NCI-H187 (cell line): Measurements from ENCODE around the gene CAMTA1.

Experiments used
- DNase-seq, 2 experiments: peaks; one replicate each; lab custom pipeline; 2025; lab: John Stamatoyannopoulos, UW

The CAMTA1 gene

DNA sequence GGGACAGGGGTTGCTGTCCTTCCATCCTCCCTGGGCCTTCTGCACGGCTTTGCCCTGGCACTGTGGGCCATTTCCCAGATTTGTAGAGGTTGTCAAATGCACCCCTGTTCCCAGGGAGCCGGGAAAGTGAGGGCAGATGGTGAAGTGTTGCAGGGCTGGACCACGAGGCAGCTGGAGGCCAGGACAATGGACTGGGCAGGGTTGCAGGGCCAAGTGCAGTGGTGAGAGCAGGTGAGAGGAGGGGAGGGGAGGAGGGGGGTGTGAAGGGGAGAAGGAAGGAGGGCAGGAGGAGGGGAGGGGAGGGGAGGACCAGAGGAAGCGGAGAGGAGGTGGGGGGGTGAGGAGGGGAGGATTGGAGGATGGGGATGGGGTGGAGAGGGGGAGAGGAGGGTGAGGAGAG lies 443.9 kb downstream of the CAMTA1 start:
- DNase-seq, result no peak

DNA sequence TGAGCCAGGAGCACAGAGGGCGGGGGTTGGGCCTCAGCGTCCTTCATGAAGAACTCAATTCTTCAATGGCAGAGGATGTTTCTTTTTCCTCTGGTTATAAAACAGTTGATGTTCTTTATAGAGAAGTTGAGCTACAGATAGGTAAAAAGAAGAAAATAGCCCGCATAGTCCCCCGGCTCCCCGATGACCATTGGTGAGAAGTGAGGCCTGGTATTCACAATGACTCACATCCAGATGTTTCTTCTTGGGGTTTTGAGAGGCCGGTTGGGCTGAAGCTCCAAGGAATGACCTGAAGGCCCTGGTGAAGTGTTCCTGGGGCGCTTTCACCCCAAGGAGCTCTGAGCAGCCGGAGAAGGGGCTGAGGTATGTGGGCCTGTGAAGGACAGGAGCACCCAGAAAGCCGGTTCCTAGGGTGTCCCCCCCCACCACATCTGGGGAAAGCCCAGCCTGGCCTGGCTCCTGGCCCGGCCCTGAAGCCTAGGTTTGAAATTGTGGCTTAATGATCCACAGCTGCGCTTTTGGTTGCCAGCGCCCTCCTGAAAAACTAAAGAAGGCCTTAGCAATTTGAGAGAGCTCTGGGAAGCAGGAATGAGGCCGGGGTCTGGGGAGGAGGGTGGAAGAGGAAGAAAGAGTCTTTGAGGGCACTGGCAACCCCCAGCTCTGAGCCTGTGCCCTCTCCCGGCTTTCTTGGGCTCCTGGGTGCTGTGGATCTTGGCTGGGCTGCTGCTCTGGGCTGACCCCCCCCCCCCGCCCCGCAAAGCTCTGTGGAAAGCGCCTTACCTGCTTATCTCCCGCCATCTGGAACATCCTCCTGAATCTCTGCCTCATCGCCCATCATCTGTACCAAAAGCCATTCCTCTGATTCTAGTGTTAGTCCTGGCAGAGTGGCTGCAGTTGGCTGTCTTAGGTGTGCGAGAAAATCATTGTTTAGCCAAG lies 444.7 kb downstream of the CAMTA1 start:
- no peak for DNase-seq

DNA sequence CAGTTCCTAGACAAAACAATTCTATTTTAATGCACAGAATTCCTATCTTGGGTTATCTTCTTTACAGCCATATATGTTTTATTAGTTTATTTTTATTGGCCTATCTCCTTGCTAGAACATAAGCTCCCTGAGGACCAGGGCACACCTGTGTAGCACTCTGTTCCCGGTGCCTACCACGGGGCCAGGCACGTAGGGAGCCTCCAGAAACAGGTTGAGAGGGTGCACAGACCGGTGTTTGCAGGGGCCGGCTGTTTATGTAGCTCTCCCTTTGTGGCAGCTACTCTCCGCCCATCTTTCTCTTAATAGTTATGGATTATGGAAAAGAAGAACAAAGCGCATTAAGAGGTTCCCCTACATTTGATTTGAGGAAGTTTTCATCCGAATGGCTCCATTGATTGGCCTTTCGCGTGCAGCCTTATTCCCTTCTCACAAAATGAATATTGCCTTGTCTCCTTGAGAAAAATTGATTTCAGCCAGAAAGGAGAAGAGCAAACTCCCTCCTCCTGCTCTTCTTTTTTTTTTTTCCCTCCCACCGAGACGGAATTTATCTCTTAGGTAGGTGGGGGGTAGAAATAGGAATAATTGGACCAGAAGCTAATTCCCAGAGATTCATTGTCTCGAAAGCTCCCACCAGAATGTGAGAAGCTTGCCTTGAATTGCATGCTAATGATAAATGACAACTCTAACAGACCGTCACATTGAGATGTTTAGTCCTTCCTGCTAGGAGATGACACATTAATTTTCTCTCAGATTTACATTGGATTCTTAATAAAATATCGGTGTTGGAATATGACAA lies 447.4 kb downstream of the CAMTA1 start:
- no peak for DNase-seq

DNA sequence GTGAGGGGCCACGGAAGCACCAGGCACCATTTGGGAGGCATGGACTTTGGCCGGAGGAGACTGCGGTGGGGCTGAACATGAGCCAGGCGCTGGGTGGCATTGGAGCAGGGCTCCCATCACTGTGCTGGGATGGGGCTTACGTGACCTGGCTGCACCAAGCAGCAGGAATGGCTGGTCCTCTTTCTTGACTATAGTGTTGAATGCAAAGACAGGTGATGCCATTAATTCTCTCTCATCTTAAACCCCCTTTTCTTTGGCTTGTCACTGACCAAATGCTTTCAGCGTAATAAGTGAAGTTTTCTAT lies 447.9 kb downstream of the CAMTA1 start:
- no peak for DNase-seq

DNA sequence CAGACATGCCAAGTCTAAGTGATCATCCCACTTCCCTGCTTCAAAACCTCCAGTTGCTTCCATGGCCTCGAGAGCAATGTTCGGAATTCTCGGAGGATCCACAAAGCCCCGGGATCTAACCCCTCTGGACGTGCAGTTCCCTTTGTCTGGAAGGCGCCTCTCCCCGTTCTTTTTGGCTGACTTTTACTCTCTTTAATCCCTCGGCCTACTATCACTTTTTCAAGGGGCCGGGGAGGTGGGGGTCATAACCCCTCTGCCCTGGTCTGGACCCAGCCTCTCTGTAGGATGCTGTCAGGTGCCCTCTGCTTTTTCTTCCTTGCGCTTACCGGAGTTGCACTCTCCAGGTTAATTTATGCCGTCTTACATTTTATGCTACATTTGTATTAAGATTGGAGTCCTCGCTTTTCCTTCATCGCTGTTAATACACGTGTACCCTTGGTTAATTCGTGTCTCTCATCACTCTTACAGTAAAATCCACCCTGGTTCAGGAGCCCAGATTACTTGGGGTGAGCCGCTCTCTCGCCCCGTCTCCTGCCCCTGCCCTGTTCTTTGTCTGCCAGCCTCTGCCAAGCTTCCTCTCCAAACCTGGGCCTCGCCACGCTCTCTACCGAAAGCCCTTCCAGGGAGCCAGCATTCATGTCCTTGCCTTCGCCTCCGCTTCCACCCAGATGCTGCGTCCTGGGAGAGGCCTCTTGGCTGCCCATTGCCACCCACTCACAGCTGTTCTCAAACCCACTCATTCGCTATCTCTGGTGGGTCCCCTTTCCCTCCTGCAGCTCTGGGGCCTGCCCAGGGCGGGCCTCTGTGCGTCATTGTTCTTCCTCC lies 448.6 kb downstream of the CAMTA1 start:
- DNase-seq, result no peak

DNA sequence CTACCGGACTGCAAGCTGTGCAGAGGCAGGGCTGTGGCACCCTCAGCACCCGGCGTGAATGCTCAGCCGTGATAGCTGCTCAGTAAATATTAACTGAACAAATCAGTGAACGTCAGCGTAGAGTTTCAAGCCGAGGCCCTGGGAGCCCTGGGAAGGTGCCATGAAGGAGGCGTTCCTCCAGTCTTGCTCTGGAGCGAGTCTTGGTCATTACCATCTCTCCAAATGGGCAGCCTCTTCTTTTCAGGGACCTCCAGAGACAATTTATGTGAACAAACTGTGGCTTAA lies 449.2 kb downstream of the CAMTA1 start:
- no peak for DNase-seq

DNA sequence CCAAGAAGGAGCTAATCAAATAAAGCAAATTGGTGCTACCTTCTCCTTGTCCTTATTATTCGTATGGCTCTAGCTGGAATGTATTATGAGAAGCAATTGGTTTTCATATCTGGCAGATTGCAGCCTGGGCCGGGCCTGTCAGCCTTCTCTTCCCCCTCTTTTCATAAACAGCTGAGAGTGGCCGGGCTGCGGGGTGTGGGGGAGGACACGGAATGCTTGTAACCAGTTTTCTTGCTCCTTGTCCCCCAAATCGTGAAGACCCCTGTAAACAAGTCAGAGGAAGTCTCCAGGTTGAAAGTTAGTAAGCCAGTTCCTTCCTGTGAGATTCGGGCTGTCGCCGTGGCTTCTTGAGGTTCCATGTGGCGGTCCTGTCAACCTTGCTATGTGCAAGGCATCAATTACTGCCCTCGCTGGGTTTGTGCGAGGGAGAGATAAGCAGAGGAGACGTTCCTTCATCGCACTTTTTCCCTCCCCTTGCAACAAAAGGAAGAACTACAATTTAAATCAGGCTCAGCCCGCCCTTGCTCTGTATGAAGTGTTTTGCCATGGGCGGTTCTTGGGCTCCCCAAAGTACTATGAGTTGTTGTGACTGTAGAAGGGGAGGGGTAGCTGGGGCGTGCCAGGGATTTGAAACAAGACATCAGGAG lies 450.7 kb downstream of the CAMTA1 start:
- no peak for DNase-seq

DNA sequence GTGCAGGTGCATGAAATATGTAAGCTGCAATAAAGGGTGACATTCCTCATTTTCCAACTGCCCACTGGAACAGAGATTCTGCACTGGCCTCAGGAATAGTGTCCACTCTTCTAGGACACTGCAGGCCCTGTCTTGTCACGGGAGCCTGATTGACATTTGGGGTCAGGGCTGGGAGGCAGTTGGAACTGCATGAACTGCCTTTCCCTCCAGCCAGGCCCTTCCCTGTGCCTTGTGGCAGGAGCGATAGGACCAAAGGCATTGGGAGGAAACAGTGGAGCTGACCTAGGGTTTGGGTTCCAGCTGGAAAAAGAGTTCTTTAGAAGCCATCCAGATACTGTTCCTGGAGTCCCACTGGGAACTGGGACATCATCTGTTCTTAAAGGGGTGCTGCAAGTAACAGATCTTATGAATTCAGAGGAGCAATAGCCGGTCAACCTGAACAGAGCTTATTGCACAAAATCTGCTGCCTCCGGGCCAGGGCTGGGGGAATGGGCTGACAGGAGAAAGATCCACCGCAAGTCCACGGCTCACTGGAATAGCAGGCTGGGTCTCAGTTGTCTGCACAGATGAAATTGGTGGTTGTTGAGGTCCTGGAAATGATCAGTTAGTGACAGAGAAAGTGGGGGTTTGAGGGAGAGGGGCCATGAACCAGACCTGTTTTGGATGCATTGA lies 451.7 kb downstream of the CAMTA1 start:
- DNase-seq, result no peak

DNA sequence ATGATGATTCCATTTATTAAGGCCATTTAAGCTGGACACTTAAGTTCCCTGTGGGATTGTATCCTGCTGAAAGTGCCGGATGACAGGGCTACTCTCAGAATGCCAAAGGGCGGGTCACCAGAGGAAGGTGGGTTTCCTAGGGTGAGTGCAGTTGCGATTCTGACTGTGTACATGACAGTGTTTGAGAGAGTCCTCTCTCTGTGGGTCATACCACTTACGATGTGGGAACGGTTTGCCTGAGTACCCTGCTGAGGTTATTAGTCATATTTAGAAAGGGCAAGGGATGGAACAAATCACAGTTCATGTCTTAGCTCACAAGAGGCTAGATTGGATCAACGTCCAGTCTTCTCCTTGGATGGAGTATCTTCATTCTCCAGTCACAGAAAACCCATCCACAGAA lies 461.9 kb downstream of the CAMTA1 start:
- DNase-seq, result no peak

DNA sequence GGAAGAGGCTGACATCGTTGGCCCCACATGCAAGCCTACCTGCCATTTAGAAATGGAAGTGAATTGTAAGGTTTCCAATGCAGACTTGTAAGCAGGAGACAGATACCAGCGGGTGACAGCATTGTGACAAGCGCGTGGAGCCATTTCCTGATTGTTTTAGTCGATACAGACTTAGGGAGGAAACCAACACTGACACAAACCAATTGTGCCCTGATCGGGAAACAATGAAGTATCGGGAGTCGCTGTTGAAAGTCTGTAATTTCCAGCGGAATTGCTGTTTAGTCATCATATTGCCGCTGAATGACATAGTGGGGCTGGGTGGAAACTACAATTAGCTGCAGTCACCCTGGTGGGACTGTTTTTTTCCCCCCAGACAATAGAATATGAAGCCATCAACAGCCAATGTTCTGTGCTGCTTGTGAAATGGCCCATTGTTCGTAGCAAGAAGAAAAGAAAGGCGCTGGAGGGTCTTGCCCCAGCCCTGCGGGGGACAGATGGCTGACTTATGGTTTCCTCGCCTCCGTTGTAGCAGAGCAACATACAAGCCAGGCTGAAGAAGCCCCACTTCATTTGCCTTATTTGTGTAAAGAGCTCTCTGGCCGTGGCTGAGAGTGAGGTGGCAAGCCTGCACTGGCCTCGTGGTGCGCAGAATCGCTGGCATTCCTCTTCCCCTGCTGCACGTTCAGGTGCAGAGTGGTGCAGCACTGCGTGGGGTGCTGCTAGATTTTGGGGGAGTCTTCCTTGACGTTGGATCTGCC lies 462.7 kb downstream of the CAMTA1 start:
- DNase-seq, result peak; percentile 31 to 57

DNA sequence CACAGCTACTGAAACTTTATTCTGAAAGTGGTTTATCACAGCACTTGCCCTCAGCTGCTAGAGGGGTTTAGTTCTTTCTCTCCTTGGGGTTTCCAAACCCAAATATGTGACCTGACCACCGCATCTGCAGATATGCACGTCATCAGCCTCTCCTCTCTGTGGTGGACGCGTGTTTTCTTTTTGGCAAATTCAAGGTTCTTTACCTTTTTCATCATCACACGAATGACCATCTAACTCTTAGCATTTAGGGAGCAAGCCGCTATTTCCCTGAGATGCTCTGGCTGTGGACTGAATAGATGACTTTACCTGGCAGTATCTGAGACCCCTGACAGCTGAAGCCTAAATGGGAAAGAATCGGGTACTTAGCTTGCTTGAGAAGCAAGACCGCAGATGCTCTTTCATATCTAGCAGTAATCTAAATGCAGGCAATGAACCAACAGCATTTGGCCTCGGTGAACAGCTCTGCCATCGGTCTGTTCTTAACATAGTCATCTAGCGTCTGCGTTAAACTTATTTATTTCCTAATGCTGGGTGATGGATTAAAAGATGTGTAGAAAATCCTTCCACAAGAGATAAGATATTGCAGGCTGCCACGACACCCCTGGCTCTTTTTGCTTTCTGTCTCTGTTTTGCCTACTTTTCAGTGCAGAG lies 463.4 kb downstream of the CAMTA1 start:
- DNase-seq, result no peak

DNA sequence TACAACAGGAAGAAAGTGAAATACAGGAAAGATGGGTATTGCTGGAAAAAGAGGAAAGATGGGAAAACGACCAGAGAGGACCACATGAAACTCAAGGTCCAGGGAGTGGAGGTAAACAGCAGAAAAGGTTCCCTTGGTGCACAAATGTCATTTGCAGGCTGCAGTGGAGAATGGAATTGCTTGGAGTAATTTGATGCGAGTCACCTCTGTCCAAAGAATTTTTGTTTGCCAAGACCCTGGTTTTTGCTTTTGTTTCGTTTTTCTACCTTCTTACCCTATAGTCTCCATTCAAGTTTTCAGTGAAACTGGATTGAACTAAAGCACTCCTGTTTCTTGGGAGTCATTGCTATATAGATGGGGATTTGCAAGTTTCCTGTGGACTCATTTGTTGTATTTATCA lies 464.3 kb downstream of the CAMTA1 start:
- no peak for DNase-seq

DNA sequence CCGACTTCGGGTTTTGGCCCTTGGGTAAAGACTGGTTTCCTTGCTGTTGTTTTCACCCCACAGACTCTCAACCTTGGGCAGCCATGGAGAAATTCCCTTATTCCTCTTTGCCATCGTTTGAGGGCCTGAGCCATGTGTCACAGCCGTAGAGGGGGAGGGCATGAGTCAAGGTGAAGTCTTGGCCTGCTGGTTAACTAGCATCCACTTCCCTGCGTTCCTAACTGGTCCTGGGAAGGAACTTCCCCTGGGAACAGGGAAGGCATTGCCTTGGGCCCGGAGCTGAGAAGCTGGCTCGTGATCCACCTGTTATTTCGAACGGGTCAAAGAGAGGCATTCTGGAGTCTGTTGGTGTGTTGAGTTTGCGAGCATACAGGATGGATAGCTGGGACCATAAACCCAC lies 464.9 kb downstream of the CAMTA1 start:
- DNase-seq, result no peak

DNA sequence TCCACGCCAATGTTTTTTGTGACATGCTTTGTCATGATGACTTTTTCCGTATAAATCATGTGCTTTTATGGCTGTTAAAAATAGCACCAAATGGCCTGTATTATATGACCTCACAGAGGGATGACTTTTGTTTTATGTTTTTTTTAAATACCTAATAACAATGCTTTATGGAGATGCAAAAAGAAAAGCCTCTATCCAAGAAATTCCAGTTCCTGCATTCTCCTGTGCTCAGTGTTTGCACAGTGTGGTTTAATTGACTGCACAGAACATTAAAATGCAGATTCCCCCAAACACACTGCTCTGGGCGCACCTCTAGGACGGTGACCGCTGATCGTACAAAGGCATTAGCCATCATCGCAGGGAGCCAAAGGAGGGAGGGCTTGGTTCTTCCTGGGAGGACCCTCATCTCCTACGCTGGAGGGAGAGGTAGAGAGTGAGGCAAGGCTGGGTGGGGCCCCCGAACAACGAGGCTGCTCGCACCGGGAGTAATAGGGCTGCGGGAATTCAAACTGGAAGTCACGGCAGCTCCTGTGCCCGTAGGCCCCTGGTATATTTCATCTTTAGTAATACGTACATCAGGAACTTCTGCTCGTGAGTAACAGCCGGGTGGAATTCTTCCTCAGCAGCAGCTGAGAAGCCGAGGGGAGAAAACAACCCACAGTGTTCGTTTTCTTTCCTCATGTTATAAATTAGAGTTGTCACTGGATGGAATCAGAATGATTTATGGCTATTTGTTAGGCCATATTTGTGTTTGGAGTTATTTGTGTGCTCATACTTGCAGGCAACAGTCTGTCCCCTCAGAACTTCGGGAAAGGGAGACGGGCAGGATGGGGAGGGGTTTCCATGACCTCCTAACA lies 465.6 kb downstream of the CAMTA1 start:
- no peak for DNase-seq

DNA sequence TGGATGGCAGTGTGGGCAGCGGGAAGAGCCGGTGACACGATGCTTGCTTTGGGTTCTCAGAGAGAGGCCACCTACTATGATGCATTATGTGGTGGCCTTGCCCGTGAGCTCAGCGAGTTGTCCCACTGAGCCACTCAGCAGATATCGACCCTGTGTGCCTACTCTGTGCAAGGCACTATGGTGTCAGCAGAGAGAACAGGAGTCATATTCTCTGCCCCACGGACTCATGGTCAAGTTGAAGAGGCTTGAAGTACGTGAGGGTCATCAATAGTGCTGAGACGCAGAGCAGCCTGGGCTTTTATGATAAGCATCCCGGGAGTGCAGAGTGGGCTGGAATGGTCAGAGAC lies 466.2 kb downstream of the CAMTA1 start:
- DNase-seq, result no peak

DNA sequence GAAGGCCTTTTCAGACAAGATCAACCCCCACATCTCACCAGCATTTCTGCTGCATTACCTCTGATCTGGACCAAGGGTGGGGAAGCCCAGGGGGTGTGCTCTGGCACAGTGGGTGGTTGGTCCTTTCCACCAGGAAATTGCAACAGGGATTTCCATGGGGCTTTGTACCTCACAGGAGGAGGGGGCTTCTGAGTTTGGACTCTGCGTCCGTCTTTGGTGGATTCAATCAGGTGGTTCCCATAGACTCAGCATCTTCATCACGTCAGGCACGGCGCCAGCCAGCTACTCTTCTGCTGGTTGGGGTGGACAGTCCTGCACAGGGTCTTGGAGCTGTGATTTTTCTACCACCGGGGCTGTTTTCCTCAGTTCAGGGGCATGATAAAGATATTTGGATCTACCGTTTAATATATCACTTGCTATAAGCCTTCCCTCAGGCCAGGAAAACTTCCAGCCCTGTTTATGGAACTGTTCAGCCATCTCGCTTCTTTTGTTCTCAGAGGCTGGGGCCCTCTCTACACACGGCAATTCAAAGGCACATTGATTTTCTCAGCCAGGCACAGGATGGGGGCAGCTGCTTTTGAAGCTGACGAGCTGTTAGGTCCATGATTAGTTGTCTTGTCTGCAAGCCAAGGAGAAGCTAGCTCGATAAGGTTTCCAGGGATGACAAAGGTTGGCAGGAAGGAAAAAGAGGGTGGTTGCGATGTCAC lies 467.3 kb downstream of the CAMTA1 start:
- DNase-seq, result no peak

DNA sequence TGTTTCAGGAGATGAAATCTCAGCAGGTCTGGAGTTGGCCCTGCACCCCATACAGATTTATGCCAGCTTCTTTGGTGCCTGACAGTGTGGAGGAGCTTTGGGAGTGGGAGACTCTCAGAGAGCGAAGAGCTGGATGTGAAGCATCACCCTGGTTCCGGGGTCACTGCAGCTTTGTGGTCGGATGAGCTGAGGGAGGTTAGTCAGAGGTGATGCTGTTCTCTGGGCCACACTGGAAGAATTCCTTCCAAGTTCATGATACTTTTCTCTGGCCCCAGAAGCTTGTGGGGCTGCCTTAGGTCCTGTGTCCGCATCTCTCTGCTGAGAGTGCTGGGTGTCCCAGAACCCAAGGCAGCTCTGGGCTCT lies 467.8 kb downstream of the CAMTA1 start:
- no peak for DNase-seq

DNA sequence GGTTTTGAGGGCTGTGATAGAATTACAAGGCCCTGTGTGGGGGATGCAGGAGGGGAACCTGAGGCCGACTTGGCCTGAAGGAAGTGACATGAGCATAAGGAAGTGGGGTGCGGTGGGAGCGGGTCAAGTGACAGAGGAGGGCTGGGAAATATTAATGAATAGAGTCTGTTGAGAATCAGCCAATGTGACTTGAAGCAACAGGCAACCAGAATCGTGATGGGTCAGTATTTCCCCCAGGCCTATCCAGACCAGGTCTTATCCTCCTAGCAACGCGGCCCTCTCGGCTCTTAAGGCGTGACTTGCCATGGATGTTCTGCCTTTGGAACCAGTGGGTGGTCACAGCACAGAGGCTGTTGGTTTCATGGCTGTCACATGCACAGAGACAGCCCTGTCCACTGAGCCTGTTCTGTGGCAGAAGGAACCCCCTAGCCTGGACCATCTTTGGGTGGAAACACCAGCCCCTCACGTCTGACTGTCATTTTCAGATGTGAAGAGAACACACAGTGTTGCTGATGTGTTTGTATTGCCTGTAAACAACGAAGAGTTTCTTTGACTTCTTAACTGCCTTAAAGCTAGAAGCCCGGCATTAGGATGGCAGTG lies 468.8 kb downstream of the CAMTA1 start:
- no peak for DNase-seq
